Measurements from ENCODE around the gene MACC1.
"Not testable (repeated sequence)": the region's sequence is repeated elsewhere in the genome, so short reads cannot be mapped to it uniquely, and the experiment has no call there.

Gene MACC1

GRCh38 chr7:20124087-20124486 is 93.1 kb downstream of the MACC1 start:
- DNase-seq, result not testable (repeated sequence)

- not testable (repeated sequence) for DNase-seq
Observed at GRCh38 chr7:20122653-20123316, 94.4 kb downstream of the MACC1 start.

- DNase-seq, result no peak
Observed at GRCh38 chr7:20122073-20122472, 95.1 kb downstream of the MACC1 start.

- DNase-seq, result no peak
Observed at GRCh38 chr7:20121404-20121803, 95.8 kb downstream of the MACC1 start.

GRCh38 chr7:20120611-20121168 is 96.5 kb downstream of the MACC1 start:
- not testable (repeated sequence) for DNase-seq

GRCh38 chr7:20116869-20117268 is 100.3 kb downstream of the MACC1 start:
- no peak for DNase-seq

- peak; percentile 54 for DNase-seq
Observed at GRCh38 chr7:20114468-20114867, 102.7 kb downstream of the MACC1 start.

GRCh38 chr7:20113427-20114027 is 103.7 kb downstream of the MACC1 start:
- DNase-seq, result no peak

- no peak for DNase-seq
Observed at GRCh38 chr7:20112696-20113095, 104.5 kb downstream of the MACC1 start.

GRCh38 chr7:20111821-20112542 is 105.2 kb downstream of the MACC1 start:
- no peak for DNase-seq

- no peak for DNase-seq
Observed at GRCh38 chr7:20107582-20107981, 109.6 kb downstream of the MACC1 start.

- no peak for DNase-seq
Observed at GRCh38 chr7:20104696-20105095, 112.5 kb downstream of the MACC1 start.

GRCh38 chr7:20102982-20103381 is 114.2 kb downstream of the MACC1 start:
- DNase-seq, result no peak

GRCh38 chr7:20095862-20096261 is 121.3 kb downstream of the MACC1 start:
- DNase-seq, result no peak

GRCh38 chr7:20095436-20095835 is 121.7 kb downstream of the MACC1 start:
- no peak for DNase-seq

GRCh38 chr7:20089431-20089830 is 127.8 kb downstream of the MACC1 start:
- DNase-seq, result no peak

- DNase-seq, result no peak
Observed at GRCh38 chr7:20085086-20085485, 132.1 kb downstream of the MACC1 start.

Measured in CD4-positive, alpha-beta T cell treated with Interferon gamma for 1 hour (primary cell).